H9 (cell line): ENCODE measurements around the gene SEC22C. TPM values are rescaled to one million over a fixed set of nuclear protein-coding genes. Genes with fewer than 3 reads are reported as not detected.
A peak's percentile ranks its signal among the peaks of the same experiment; 100 is the strongest.

Experiments
- DNase-seq: peaks from one replicate; pipeline ENCODE4 v3.0.0-alpha.2; 2017
- H2AFZ ChIP-seq: one replicate; pipeline ENCODE4 v1.6.1; 2013; ENCODE audit warnings: mild to moderate bottlenecking, low read length, control low read depth, moderate library complexity
- H2AK5ac ChIP-seq: 2 replicates; pipeline ENCODE4 v1.6.1; 2013; ENCODE audit warnings: low read length, control low read depth, mixed read lengths; ENCODE audit not compliant: insufficient read length
- H2BK120ac ChIP-seq: one replicate; pipeline ENCODE4 v1.6.1; 2013; ENCODE audit warnings: low read depth, mild to moderate bottlenecking, low read length, control low read depth, inconsistent platforms; ENCODE audit not compliant: poor library complexity, severe bottlenecking
- H2BK12ac ChIP-seq: 2 replicates; pipeline ENCODE4 v1.6.1; 2013; ENCODE audit warnings: low read length, control low read depth, mixed read lengths, low read depth; ENCODE audit not compliant: insufficient read length
- H2BK15ac ChIP-seq: 2 replicates; pipeline ENCODE4 v1.6.1; 2013; ENCODE audit warnings: low read depth, low read length, control low read depth
- H2BK20ac ChIP-seq: one replicate; pipeline ENCODE4 v1.6.1; 2013; ENCODE audit warnings: low read depth, mild to moderate bottlenecking, low read length, control low read depth, inconsistent platforms; ENCODE audit not compliant: poor library complexity, severe bottlenecking
- H2BK5ac ChIP-seq: 2 replicates; pipeline ENCODE4 v1.6.1; 2013; ENCODE audit warnings: low read length, control low read depth, mixed read lengths; ENCODE audit not compliant: insufficient read length
- H3K14ac ChIP-seq: 2 replicates; pipeline ENCODE4 v1.6.1; 2013; ENCODE audit warnings: low read length, control low read depth; ENCODE audit not compliant: insufficient read depth
- H3K18ac ChIP-seq: 2 replicates; pipeline ENCODE4 v1.6.1; 2013; ENCODE audit warnings: low read depth, mild to moderate bottlenecking, mixed read lengths, low read length, control low read depth; ENCODE audit not compliant: insufficient read length
- H3K23ac ChIP-seq: 2 replicates; pipeline ENCODE4 v1.6.1; 2013; ENCODE audit warnings: low read length, control low read depth, mixed read lengths, low read depth; ENCODE audit not compliant: insufficient read length
- H3K23me2 ChIP-seq: 2 replicates; pipeline ENCODE4 v1.6.1; 2013; ENCODE audit warnings: low read depth, mild to moderate bottlenecking, mixed read lengths, low read length, control low read depth; ENCODE audit not compliant: insufficient read length, poor library complexity, severe bottlenecking
- H3K27ac ChIP-seq: 2 replicates; pipeline ENCODE4 v1.5.1; 2013; ENCODE audit warnings: low read length, control low read depth, mixed read lengths, low read depth; ENCODE audit not compliant: insufficient read length
- H3K27me3 ChIP-seq: 2 replicates; pipeline ENCODE4 v1.6.1; 2013; ENCODE audit warnings: low read length, control low read depth, inconsistent platforms; ENCODE audit not compliant: insufficient read depth
- H3K4ac ChIP-seq: 2 replicates; pipeline ENCODE4 v1.6.1; 2013; ENCODE audit warnings: low read depth, mild to moderate bottlenecking, control low read depth, inconsistent platforms, low read length, moderate library complexity
- H3K4me1 ChIP-seq: 2 replicates; pipeline ENCODE4 v1.6.1; 2013; ENCODE audit warnings: low read length, control low read depth, inconsistent platforms; ENCODE audit not compliant: insufficient read depth
- H3K4me2 ChIP-seq: 2 replicates; pipeline ENCODE4 v1.6.1; 2013; ENCODE audit warnings: low read length, control low read depth, mixed read lengths; ENCODE audit not compliant: insufficient read length, insufficient read depth
- H3K56ac ChIP-seq: 2 replicates; pipeline ENCODE4 v1.6.1; 2013; ENCODE audit warnings: low read depth, mild to moderate bottlenecking, mixed read lengths, low read length, control low read depth; ENCODE audit not compliant: insufficient read length
- H3K79me1 ChIP-seq: 2 replicates; pipeline ENCODE4 v1.6.1; 2013; ENCODE audit warnings: low read depth, mild to moderate bottlenecking, moderate library complexity, low read length, control low read depth, inconsistent platforms; ENCODE audit not compliant: insufficient read depth, poor library complexity, severe bottlenecking
- H3K79me2 ChIP-seq: 2 replicates; pipeline ENCODE4 v1.6.1; 2013; ENCODE audit warnings: low read length, control low read depth, inconsistent platforms; ENCODE audit not compliant: insufficient read depth
- H3K9ac ChIP-seq: 2 replicates; pipeline ENCODE4 v1.6.1; 2013; ENCODE audit warnings: low read length, control low read depth, mixed read lengths; ENCODE audit not compliant: insufficient read length; ENCODE audit errors: extremely low read depth
- H3K9me3 ChIP-seq: one replicate; pipeline ENCODE4 v1.6.1; 2013; ENCODE audit warnings: low read depth, low read length, inconsistent platforms; ENCODE audit not compliant: control insufficient read depth
- H3T11ph ChIP-seq: one replicate; pipeline ENCODE4 v1.6.1; 2013; ENCODE audit warnings: mild to moderate bottlenecking, low read length, control low read depth, inconsistent platforms
- H4K20me1 ChIP-seq: one replicate; pipeline ENCODE4 v1.6.1; 2013; ENCODE audit not compliant: control insufficient read depth, insufficient read length, insufficient read depth
- H4K5ac ChIP-seq: 2 replicates; pipeline ENCODE4 v1.6.1; 2013; ENCODE audit warnings: low read depth, mild to moderate bottlenecking, mixed read lengths, low read length, control low read depth; ENCODE audit not compliant: insufficient read length
- H4K8ac ChIP-seq: replicated peaks from 2 replicates; pipeline ENCODE4 v1.6.1; 2013; ENCODE audit warnings: low read length, control low read depth, mixed read lengths, low read depth; ENCODE audit not compliant: insufficient read length
- H4K91ac ChIP-seq: 2 replicates; pipeline ENCODE4 v1.6.1; 2013; ENCODE audit warnings: low read depth, mild to moderate bottlenecking, moderate library complexity, mixed read lengths, low read length, control low read depth; ENCODE audit not compliant: insufficient read length
- H3K27ac Mint-ChIP-seq, 3 experiments: 2 replicates in 2 of 3; 3 replicates in 1 of 3; pipeline ENCODE4 v1.8.0; 2020 to 2021; ENCODE audit warnings: mixed read lengths in 3 of 3, mild to moderate bottlenecking in 1 of 3, moderate library complexity in 1 of 3
- H3K27me3 Mint-ChIP-seq: 2 replicates; pipeline ENCODE4 v1.8.0; 2021; ENCODE audit warnings: low read depth, mild to moderate bottlenecking, moderate library complexity, mixed read lengths
- H3K36me3 Mint-ChIP-seq, 3 experiments: 2 replicates in 2 of 3; 3 replicates in 1 of 3; pipeline ENCODE4 v1.8.0; 2020 to 2021; ENCODE audit warnings: low read depth in 3 of 3, mixed read lengths in 3 of 3; ENCODE audit not compliant: insufficient read depth in 1 of 3
- H3K4me1 Mint-ChIP-seq, 2 experiments: 2 replicates each; pipeline ENCODE4 v1.8.0; 2020; ENCODE audit warnings: mixed read lengths in 2 of 2
- H3K4me3 Mint-ChIP-seq, 2 experiments: 2 replicates in 1 of 2; 3 replicates in 1 of 2; pipeline ENCODE4 v1.8.0; 2020 to 2021; ENCODE audit warnings: mild to moderate bottlenecking in 2 of 2, mixed read lengths in 2 of 2, moderate library complexity in 1 of 2
- H3K9me3 Mint-ChIP-seq, 2 experiments: 2 replicates in 1 of 2; 3 replicates in 1 of 2; pipeline ENCODE4 v1.8.0; 2020; ENCODE audit warnings: mild to moderate bottlenecking in 2 of 2, mixed read lengths in 2 of 2, moderate library complexity in 1 of 2
- WGBS: extraction: QIAGEN DNeasy Blood & Tissue Kit; methylation state at CpG from one replicate; pipeline ENCODE4 v1.1.7; 2013; ENCODE audit warnings: missing lambda C conversion rate, low lambda C conversion rate, mixed read lengths; ENCODE audit not compliant: insufficient read length; ENCODE audit errors: extremely low coverage; 5-methylcytosine and 5-hydroxymethylcytosine counted together
- total RNA-seq: library from RNA; stranded (reverse); gene quantifications from 2 replicates; pipeline ENCODE4 v1.2.1, GENCODE V29; 2021
- TF ChIP-seq, protein P1 (sequence below): fragments of 200-600 bp; sonication (generic); conservative IDR thresholded peaks from 3 replicates; pipeline ENCODE4 v1.8.0; 2021; ENCODE audit warnings: antibody characterized with exemption, mild to moderate bottlenecking

SEC22C gene
- total RNA-seq, 1 experiment from 2014 or later = 28.2 TPM

GRCh38 chr3:42501681-42502428 lies 79.9 kb downstream of the SEC22C start:
- H3K23me2 ChIP-seq = peaks cover 18% of the 10 kb centered on the region
- H3K14ac ChIP-seq = no peak overlapping the region
- H3K79me1 ChIP-seq = no peaks in the 10 kb centered on the region
- H3T11ph ChIP-seq = no peak overlapping the region
- H2AK5ac ChIP-seq = no peak overlapping the region
- no peak overlapping the region for H4K8ac ChIP-seq
- no peak overlapping the region for H2BK12ac ChIP-seq
- H3K56ac ChIP-seq = no peak overlapping the region
- H3K79me2 ChIP-seq = no peaks in the 10 kb centered on the region
- H3K9me3 ChIP-seq = no peaks in the 10 kb centered on the region
- peak overlapping the region; percentile 70 for H3K4me2 ChIP-seq
- no peak overlapping the region for H2BK120ac ChIP-seq
- H4K91ac ChIP-seq = no peak overlapping the region
- Mint-ChIP-seq H3K27ac (peak overlapping the region in 1 of 3 experiments; percentile 39; a peak in 1 of 7 replicates), H3K27me3 (peaks cover 67% of the 10 kb centered on the region), H3K36me3 (no peaks in the 10 kb centered on the region), H3K4me1 (peaks cover 33 to 46% of the 10 kb centered on the region in 2 experiments), H3K9me3 (no peaks in the 10 kb centered on the region), H3K4me3 (peak overlapping the region; percentile 78 to 92)
- no peak overlapping the region for H3K18ac ChIP-seq
- H3K23ac ChIP-seq = no peak overlapping the region
- H4K20me1 ChIP-seq = no peaks in the 10 kb centered on the region
- peak; percentile 59 for DNase-seq
- H2AFZ ChIP-seq = no peak overlapping the region
- WGBS = no CpG with 5 or more reads among the region's 46 CpGs
- no peaks in the 10 kb centered on the region for H3K4me1 ChIP-seq
- no peak overlapping the region for H2BK20ac ChIP-seq
- TF ChIP-seq, protein P1, sequence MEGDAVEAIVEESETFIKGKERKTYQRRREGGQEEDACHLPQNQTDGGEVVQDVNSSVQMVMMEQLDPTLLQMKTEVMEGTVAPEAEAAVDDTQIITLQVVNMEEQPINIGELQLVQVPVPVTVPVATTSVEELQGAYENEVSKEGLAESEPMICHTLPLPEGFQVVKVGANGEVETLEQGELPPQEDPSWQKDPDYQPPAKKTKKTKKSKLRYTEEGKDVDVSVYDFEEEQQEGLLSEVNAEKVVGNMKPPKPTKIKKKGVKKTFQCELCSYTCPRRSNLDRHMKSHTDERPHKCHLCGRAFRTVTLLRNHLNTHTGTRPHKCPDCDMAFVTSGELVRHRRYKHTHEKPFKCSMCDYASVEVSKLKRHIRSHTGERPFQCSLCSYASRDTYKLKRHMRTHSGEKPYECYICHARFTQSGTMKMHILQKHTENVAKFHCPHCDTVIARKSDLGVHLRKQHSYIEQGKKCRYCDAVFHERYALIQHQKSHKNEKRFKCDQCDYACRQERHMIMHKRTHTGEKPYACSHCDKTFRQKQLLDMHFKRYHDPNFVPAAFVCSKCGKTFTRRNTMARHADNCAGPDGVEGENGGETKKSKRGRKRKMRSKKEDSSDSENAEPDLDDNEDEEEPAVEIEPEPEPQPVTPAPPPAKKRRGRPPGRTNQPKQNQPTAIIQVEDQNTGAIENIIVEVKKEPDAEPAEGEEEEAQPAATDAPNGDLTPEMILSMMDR = peak; percentile 61
- H3K9ac ChIP-seq = no peak overlapping the region
- peaks cover 20% of the 10 kb centered on the region; the same call in 1 of the 2 replicates for H3K27me3 ChIP-seq
- no peak overlapping the region for H4K5ac ChIP-seq
- H3K27ac ChIP-seq = no peak overlapping the region
- H2BK15ac ChIP-seq = no peak overlapping the region
- no peak overlapping the region for H3K4ac ChIP-seq
- H2BK5ac ChIP-seq = no peak overlapping the region
